ENCODE results near the gene PDE1C. TPM values are rescaled to one million over a fixed set of nuclear protein-coding genes. Genes with fewer than 3 reads are reported as not detected.
A peak's percentile ranks its signal among the peaks of the same experiment; 100 is the strongest.

Gene PDE1C
- total RNA-seq, 1 experiment from 2014 or later: not detected

GRCh38 chr7:32043688-32044087, 26.5 kb downstream of the PDE1C start:
- TF ChIP-seq CTCF (conservative IDR thresholded peaks at IDR 0.05; ENCODE audit: low read depth, low read length): no peak
- TF ChIP-seq EZH2 (IDR thresholded peaks at IDR 0.05; ENCODE audit: borderline replicate concordance, low read depth, low read length, poor library complexity, severe bottlenecking): no peak
- POLR2A ChIA-PET (ENCODE audit: low non-redundant PET): no interaction called here

GRCh38 chr7:32042900-32043299, 27.3 kb downstream of the PDE1C start:
- DNase-seq (ENCODE audit: low spot score): no peak
- H3K4me1 ChIP-seq (ENCODE audit: insufficient read depth, low read length, poor library complexity, severe bottlenecking): no peaks in the 10 kb centered on the region
- CTCF ChIA-PET: no interaction called here
- POLR2A ChIA-PET (ENCODE audit: low non-redundant PET): no interaction called here
- no peaks in the 10 kb centered on the region for H3K9me3 ChIP-seq (ENCODE audit: low read depth, low read length, poor library complexity, severe bottlenecking)
- TF ChIP-seq EZH2 (IDR thresholded peaks at IDR 0.05; ENCODE audit: borderline replicate concordance, low read depth, low read length, poor library complexity, severe bottlenecking) (no peak), CTCF (conservative IDR thresholded peaks at IDR 0.05; ENCODE audit: low read depth, low read length) (no peak)
- H3K36me3 ChIP-seq (ENCODE audit: insufficient read depth, low read length, poor library complexity, severe bottlenecking): no peaks in the 10 kb centered on the region
- H3K4me3 ChIP-seq (ENCODE audit: low read depth, low read length, poor library complexity, severe bottlenecking): no peak overlapping the region
- peaks cover 77% of the 10 kb centered on the region for H3K27me3 ChIP-seq (replicated peaks; ENCODE audit: insufficient read depth, low read depth, low read length, poor library complexity)
- no TSS peak for BruUV-seq (replicated peaks)
- intact Hi-C loops (cut with micrococcal nuclease; ENCODE audit: unreplicated experiment): no loop called here
- no peak overlapping the region for H3K27ac ChIP-seq (ENCODE audit: low read depth, low read length, poor library complexity, severe bottlenecking)

More at GRCh38 chr7:32043688-32044087, 26.5 kb downstream of the PDE1C start:
- H3K9me3 ChIP-seq (ENCODE audit: low read depth, low read length, poor library complexity, severe bottlenecking): no peaks in the 10 kb centered on the region
- no peaks in the 10 kb centered on the region for H3K36me3 ChIP-seq (ENCODE audit: insufficient read depth, low read length, poor library complexity, severe bottlenecking)
- BruUV-seq (replicated peaks): no TSS peak
- CTCF ChIA-PET: no interaction called here
- no peaks in the 10 kb centered on the region for H3K4me1 ChIP-seq (ENCODE audit: insufficient read depth, low read length, poor library complexity, severe bottlenecking)
- intact Hi-C loops (cut with micrococcal nuclease; ENCODE audit: unreplicated experiment): no loop called here
- no peak overlapping the region for H3K4me3 ChIP-seq (ENCODE audit: low read depth, low read length, poor library complexity, severe bottlenecking)
- H3K27me3 ChIP-seq (replicated peaks; ENCODE audit: insufficient read depth, low read depth, low read length, poor library complexity): peaks cover 77% of the 10 kb centered on the region
- H3K27ac ChIP-seq (ENCODE audit: low read depth, low read length, poor library complexity, severe bottlenecking): no peak overlapping the region
- no peak for DNase-seq (ENCODE audit: low spot score)

GRCh38 chr7:32039000-32039756, 31.0 kb downstream of the PDE1C start:
- CTCF ChIA-PET: no interaction called here
- H3K36me3 ChIP-seq (ENCODE audit: insufficient read depth, low read length, poor library complexity, severe bottlenecking): no peaks in the 10 kb centered on the region
- no peaks in the 10 kb centered on the region for H3K9me3 ChIP-seq (ENCODE audit: low read depth, low read length, poor library complexity, severe bottlenecking)
- POLR2A ChIA-PET (ENCODE audit: low non-redundant PET): no interaction called here
- no TSS peak for BruUV-seq (replicated peaks)
- TF ChIP-seq CTCF (conservative IDR thresholded peaks at IDR 0.05; ENCODE audit: low read depth, low read length): peak; percentile 30; the same call in 1 of the 2 replicates
- no peak for TF ChIP-seq EZH2 (IDR thresholded peaks at IDR 0.05; ENCODE audit: borderline replicate concordance, low read depth, low read length, poor library complexity, severe bottlenecking)
- H3K27me3 ChIP-seq (replicated peaks; ENCODE audit: insufficient read depth, low read depth, low read length, poor library complexity): peaks cover 95% of the 10 kb centered on the region
- no peak overlapping the region for H3K27ac ChIP-seq (ENCODE audit: low read depth, low read length, poor library complexity, severe bottlenecking)
- no peak for DNase-seq (ENCODE audit: low spot score)
- intact Hi-C loops (cut with micrococcal nuclease; ENCODE audit: unreplicated experiment): no loop called here
- no peak overlapping the region for H3K4me3 ChIP-seq (ENCODE audit: low read depth, low read length, poor library complexity, severe bottlenecking)
- no peaks in the 10 kb centered on the region for H3K4me1 ChIP-seq (ENCODE audit: insufficient read depth, low read length, poor library complexity, severe bottlenecking)

Data from A673 (cell line).